IMR-90 (cell line): ENCODE results near the gene BRPF1.

ENCODE experiments used
- CEBPB ChIP-seq: IDR thresholded peaks from 2 replicates; pipeline ENCODE4 v1.6.1; 2012; ENCODE audit warnings: low read depth, low read length, improper control_type of control experiment
- CTCF ChIP-seq: conservative IDR thresholded peaks from 2 replicates; pipeline ENCODE4 v1.5.1; 2012; ENCODE audit warnings: mild to moderate bottlenecking, low read depth, low read length, improper control_type of control experiment
- MAFK ChIP-seq: IDR thresholded peaks from 2 replicates; pipeline ENCODE4 v1.6.1; 2012; ENCODE audit warnings: low read depth, low read length, improper control_type of control experiment
- MXI1 ChIP-seq: IDR thresholded peaks from 2 replicates; pipeline ENCODE4 v1.6.1; 2012; ENCODE audit warnings: low read depth, mild to moderate bottlenecking, low read length, moderate library complexity, borderline replicate concordance
- POLR2A ChIP-seq: IDR thresholded peaks from 2 replicates; pipeline ENCODE4 v1.6.1; 2012; ENCODE audit warnings: mild to moderate bottlenecking, low read depth, low read length
- RAD21 ChIP-seq: IDR thresholded peaks from 2 replicates; pipeline ENCODE4 v1.6.1; 2012; ENCODE audit warnings: low read length, improper control_type of control experiment
- USF2 ChIP-seq: fragments of 150-350 bp; IDR thresholded peaks from 2 replicates; pipeline ENCODE4 v1.6.1; 2017; ENCODE audit warnings: mild to moderate bottlenecking, antibody characterized with exemption, low read length, low read depth

- no peak for TF ChIP-seq CTCF
- TF ChIP-seq CEBPB = no peak
- no peak for TF ChIP-seq POLR2A
- TF ChIP-seq USF2 = no peak
- TF ChIP-seq MAFK = no peak
- no peak for TF ChIP-seq MXI1
- TF ChIP-seq RAD21 = no peak
Observed at GRCh38 chr3:9692416-9692815, 39.1 kb upstream of the BRPF1 start.
